VCaP (cell line): ENCODE data around the gene EDNRA.

ENCODE experiments used
- H3K27ac ChIP-seq: fragments of 450-650 bp; 2 replicates; pipeline ENCODE4 v1.5.1; 2017
- CTCF ChIP-seq: fragments of 450-650 bp; conservative IDR thresholded peaks from 2 replicates; pipeline ENCODE4 v1.5.1; 2017; ENCODE audit warnings: mild to moderate bottlenecking, moderate library complexity

The EDNRA gene

GRCh38 chr4:147485167-147485566 lies 4.3 kb downstream of the EDNRA start:
- no peak for TF ChIP-seq CTCF

DNA sequence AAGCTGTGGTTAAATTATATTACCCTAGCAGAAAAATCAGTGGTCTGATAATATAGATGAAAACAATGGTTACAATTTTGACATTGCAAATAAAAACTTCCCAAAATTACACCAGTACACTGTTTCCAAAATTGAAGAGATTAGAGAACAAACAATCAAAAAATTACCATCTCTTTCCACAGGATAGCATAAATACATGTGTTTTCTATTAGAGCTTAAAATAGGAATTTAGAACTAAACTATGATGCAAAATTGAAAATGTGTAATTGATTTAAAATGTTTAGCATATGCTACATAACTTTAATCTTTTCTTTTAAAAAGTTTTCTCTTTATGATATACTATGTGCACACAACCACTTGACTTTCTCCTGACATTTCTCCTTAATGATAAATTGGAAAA lies 6.7 kb downstream of the EDNRA start:
- no peak overlapping the region for H3K27ac ChIP-seq
- no peak for TF ChIP-seq CTCF

More at GRCh38 chr4:147485167-147485566, 4.3 kb downstream of the EDNRA start:
- H3K27ac ChIP-seq = no peak overlapping the region

GRCh38 chr4:147488556-147488955 lies 7.7 kb downstream of the EDNRA start:
- TF ChIP-seq CTCF = no peak
- no peak overlapping the region for H3K27ac ChIP-seq

DNA sequence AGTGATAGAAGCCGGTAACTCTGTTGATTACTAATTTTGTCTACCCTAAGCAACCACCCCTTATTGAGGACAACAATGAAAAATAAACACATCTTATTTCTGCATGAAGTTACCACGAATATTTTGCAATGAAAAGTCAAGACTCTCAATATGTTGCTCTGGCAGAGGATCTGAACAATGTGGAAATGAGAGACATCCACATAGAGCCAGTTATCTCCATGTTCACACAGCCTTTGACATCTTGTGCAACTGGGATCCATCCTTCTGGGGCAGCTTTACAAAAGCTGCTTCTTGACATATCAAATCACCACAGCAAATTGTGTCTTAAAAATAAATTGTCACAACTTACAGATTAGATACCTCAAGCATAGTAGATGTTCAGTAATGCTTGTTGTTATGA lies 10.2 kb downstream of the EDNRA start:
- no peak overlapping the region for H3K27ac ChIP-seq
- TF ChIP-seq CTCF = no peak

DNA sequence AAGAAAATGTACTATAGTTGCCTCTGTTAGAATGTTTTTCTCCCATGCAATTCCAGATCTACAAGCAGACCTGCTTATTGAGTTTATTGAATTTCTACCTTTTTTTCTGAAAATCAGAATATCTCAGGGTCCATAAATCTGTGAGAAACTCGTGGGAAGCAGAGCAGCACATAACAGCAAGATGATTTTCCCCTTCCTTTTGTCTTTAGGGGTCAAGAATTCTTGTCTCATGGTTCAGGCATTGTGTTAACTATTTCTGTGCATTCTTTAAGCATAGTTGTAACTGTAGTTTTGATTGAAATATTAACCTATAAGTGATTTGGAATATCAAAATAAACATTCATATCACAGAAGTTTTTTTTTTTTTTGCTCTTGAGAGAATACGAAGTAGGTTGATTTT lies 11.4 kb downstream of the EDNRA start:
- H3K27ac ChIP-seq = no peak overlapping the region
- no peak for TF ChIP-seq CTCF

- H3K27ac ChIP-seq = no peak overlapping the region
- TF ChIP-seq CTCF = no peak
These were observed 11.9 kb downstream of the EDNRA start for GRCh38 chr4:147492761-147493160.

DNA sequence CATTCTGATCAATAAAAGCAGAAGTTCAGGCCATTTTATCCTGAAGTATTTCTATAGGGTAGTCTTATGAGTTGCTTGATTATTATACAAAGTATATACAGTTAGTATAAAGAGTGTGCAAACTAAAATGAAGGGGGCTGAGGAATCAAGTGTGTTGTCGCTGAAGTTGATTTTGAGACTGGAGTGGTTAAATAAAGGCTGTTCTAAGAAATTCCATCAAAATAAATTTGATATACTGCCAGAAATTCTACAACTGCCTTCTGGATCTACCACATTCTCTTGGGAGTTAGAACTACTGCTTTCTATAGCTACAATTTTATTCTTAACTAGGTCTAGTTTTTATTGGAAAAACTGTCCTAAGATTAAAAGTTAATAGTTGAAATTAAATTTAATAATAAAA lies 12.4 kb downstream of the EDNRA start:
- TF ChIP-seq CTCF = no peak
- H3K27ac ChIP-seq = no peak overlapping the region

DNA sequence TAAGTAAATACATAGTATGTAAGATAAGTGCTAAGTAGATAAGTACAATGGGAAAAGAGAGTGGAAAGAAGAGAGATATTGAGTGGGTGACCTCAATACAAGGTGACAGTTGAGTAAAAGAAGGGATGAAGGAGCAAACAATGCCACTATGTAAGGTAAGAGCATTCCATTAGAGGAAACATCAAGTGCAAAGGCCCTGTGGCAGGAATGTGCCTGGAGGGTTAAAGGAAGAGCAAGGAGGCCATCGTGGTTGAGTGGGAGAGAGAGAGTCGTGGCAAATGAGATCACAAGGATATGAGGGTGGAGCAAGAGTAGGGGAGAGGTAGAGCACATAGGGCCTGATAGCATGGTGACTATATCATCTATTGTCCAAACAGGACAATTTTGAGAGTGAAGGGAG lies 13.4 kb downstream of the EDNRA start:
- no peak overlapping the region for H3K27ac ChIP-seq
- no peak for TF ChIP-seq CTCF
